ENCODE measurements around the gene OCA2.

OCA2 gene

DNA sequence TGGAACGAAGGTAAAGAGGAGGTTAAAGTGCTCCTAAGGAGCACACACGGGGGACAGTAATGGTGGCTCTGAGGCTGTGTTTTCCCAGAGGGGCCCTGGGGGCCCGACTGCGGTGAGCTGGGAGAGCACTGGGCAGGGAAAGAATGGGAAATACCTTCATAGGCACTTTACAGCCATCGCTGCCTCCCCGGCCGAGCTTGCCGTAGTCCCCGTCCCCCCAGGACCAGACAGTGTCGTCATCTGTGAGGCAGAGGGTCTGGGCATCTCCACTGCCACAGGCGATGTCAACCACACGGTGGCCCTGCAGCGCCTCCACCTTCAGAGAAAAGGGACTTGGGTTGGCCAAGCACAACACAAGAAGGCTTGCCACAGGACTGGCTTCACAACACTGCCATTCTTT, 32.8 kb upstream of the OCA2 start:
- H3K4me3 ChIP-seq (replicated peaks; ENCODE audit: low read depth, low read length) = no peak overlapping the region
- DNase-seq (ENCODE audit: low read depth) = no peak
- no peak for TF ChIP-seq CTCF (IDR thresholded peaks at IDR 0.05; ENCODE audit: low read length, missing control alignments)

DNA sequence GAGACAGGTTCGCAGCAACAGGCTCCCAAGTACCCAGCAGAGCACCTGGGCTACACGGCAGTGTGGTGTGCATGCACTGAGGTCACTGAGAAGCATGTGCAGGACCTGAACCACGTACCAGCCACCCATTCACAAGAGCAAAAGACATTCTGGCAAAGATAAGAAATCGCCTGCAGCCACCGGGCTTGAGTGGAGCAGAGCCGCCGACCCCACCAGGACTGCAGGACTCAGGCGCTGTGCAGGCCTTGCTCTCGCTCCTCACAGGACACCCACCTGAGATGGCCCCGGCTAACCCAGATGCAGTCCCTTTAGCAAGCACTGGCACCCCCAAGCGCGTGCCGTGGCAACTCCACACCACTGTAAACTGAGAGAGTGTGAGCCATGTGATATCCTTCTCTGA, 32.3 kb upstream of the OCA2 start:
- no peak for DNase-seq (ENCODE audit: low read depth)
- no peak for TF ChIP-seq CTCF (IDR thresholded peaks at IDR 0.05; ENCODE audit: low read length, missing control alignments)
- no peak overlapping the region for H3K4me3 ChIP-seq (replicated peaks; ENCODE audit: low read depth, low read length)

GRCh38 chr15:28130651-28131050, 31.5 kb upstream of the OCA2 start:
- DNase-seq (ENCODE audit: low read depth) = no peak
- H3K4me3 ChIP-seq (replicated peaks; ENCODE audit: low read depth, low read length) = no peak overlapping the region
- no peak for TF ChIP-seq CTCF (IDR thresholded peaks at IDR 0.05; ENCODE audit: low read length, missing control alignments)

DNA sequence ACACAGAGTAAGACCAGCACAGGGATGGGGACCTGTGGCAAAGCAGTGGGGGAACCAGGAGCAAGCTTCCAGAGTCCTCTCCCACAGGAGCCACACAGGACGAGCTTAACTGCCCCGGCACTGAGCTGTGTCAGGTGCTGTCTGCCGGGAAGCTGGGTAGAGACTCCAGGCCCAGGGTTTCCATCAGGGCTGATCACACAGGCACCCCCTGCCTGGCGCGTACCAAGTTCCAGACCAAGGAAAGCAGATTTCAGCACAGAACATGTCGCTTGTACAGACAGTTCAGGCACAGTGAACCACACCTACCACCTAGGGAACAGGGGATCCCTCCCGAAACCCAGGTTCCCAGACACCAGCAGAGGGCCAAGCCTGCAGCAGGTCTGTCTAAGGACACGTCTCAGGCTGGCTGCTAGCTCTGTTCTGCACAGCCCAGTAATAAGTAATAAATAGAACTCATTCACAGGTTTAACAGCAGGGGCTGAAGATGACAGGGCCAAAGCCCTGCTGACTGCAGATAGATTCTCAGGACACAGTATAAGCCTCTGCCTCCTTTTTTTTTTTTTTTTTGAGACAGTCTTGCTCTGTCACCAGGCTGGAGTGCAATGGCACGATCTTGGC, 30.2 kb upstream of the OCA2 start:
- no peak for DNase-seq (ENCODE audit: low read depth)
- no peak overlapping the region for H3K4me3 ChIP-seq (replicated peaks; ENCODE audit: low read depth, low read length)
- TF ChIP-seq CTCF (IDR thresholded peaks at IDR 0.05; ENCODE audit: low read length, missing control alignments) = no peak

DNA sequence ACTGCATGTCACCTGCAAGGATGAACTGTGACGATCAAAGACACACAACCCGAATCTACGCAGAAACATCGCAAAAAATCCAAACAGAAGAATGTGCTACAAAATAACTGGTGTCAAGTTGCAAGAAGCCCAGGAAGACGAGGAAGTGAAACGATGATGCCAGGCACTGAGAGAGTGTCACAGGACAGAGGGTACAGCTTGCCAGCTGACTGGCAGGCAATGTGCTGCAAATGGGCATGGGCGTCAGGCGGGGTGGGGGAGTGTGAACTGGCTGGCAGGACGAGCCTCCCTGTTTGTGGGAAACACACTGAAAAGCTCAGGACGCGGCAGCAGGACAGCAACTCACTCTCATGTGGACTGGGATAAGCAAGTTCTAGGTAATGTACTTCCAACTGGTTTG, 28.9 kb upstream of the OCA2 start:
- no peak for TF ChIP-seq CTCF (IDR thresholded peaks at IDR 0.05; ENCODE audit: low read length, missing control alignments)
- no peak for DNase-seq (ENCODE audit: low read depth)
- no peak overlapping the region for H3K4me3 ChIP-seq (replicated peaks; ENCODE audit: low read depth, low read length)

GRCh38 chr15:28127036-28127435, 27.9 kb upstream of the OCA2 start:
- no peak overlapping the region for H3K4me3 ChIP-seq (replicated peaks; ENCODE audit: low read depth, low read length)
- no peak for TF ChIP-seq CTCF (IDR thresholded peaks at IDR 0.05; ENCODE audit: low read length, missing control alignments)
- no peak for DNase-seq (ENCODE audit: low read depth)

All from fibroblast of pulmonary artery (primary cell).